ENCODE results near the gene WNT3. TPM values are rescaled to one million over a fixed set of nuclear protein-coding genes. Genes with fewer than 3 reads are reported as not detected.
A peak's percentile ranks its signal among the peaks of the same experiment; 100 is the strongest.

Gene WNT3
- total and polyA plus RNA-seq, 2 donors (not counting 1 experiment from before 2014, with no cell fraction given) = 0.86 to 1.4 TPM

DNA sequence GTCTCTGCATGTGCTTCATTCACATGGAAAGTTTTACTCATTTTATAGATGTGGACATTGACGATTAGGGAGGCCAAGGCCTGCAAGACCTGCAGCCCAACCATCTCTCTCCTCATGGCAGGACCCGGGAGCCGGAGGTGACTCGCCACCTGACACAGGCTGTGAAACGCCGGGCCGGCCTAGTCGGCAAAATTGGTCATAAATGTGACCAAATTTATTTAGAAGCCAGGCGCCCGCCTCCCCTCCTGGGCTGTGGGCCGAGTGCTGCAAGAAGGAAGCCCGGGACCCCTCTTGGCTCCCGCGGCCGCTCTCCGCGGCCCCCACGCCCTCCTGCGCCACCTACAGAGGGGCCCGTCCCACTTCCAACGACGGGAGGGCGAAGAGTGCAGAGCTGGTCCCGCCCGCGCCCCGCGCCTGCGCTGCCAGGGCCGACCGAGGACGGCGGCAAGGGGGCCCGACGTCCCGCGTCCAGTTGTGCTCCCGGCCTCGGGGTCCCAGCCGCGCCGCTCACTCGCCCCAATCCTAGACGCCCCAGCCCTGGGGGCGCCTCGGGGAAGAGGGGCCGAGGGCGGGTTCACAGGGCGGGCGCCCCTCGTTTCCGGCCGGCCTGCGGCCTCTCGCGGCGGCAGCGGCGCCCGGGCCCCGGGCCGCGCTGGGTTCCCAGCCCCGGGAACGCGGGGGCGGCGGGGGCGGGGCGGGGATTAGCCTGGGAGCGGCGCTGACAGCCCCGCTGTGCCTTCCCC, 47.5 kb downstream of the WNT3 start:
- Histone ChIP-seq H3K79me2 (ENCODE audit: control insufficient read depth, insufficient read depth, low read length) (no peaks in the 10 kb centered on the region), H3K36me3 (replicated peaks in 1 of 2; ENCODE audit: control extremely low read depth in 1 of 2, control insufficient read depth in 1 of 2, extremely low read depth in 1 of 2, insufficient read depth in 2 of 2, low read length in 1 of 2) (no peaks in the 10 kb centered on the region), H4K20me1 (ENCODE audit: control insufficient read depth, insufficient read depth, low read length, poor library complexity, severe bottlenecking) (no peaks in the 10 kb centered on the region), H3K27me3 (replicated peaks in 1 of 4; ENCODE audit: control extremely low read depth in 1 of 4, control insufficient read depth in 3 of 4, insufficient read depth in 4 of 4, low read length in 3 of 4) (peaks cover 0 to 29% (median 0%) of the 10 kb centered on the region in 4 experiments), H3K4me3 (ENCODE audit: control extremely low read depth in 1 of 5, extremely low read depth in 1 of 5, insufficient read depth in 1 of 5, low read depth in 2 of 5, low read length in 4 of 5) (peak overlapping the region in 4 of 5 experiments; percentile 26 to 58 (median 45)), H3K27ac (ENCODE audit: low read length in 2 of 2) (no peak overlapping the region), H3K4me2 (replicated peaks; ENCODE audit: low read depth, low read length, poor library complexity, severe bottlenecking) (peak overlapping the region; percentile 89), H2AFZ (ENCODE audit: insufficient read depth, low read depth, low read length, poor library complexity, severe bottlenecking) (peak overlapping the region; percentile 75), H3K4me1 (ENCODE audit: control insufficient read depth in 2 of 2, insufficient read depth in 2 of 2, low read length in 2 of 2) (peaks cover 25 to 38% of the 10 kb centered on the region in 2 donors), H3K9ac (ENCODE audit: low read length) (peak overlapping the region; percentile 50), H3K9me3 (ENCODE audit: control extremely low read depth in 1 of 3, control insufficient read depth in 2 of 3, insufficient read depth in 1 of 3, low read length in 2 of 3) (peaks cover 0 to 4% (median 0%) of the 10 kb centered on the region in 3 donors)
- no peaks in the 10 kb centered on the region for H3K27me3 Mint-ChIP-seq
- 3% methylated on average over 73 of the region's 73 CpGs for WGBS (ENCODE audit: insufficient coverage)
- CTCF ChIA-PET = interaction anchor here (0.6 kb wide), 1 partner anchor 10 kb away, joined by 4 read pairs; no protein-coding TSS in a partner anchor
- POLR2A ChIA-PET = interaction anchor here (0.6 kb wide), 1 partner anchor 964 kb away, joined by 3 read pairs; no protein-coding TSS in a partner anchor
- ATAC-seq (ENCODE audit: low read depth) (peak; percentile 70), DNase-seq (peak; percentile 82)
- intact Hi-C loops (cut with micrococcal nuclease) = no loop called here
- H3K4me3 Mint-ChIP-seq = peak overlapping the region; percentile 80
- H3K9me3 Mint-ChIP-seq (ENCODE audit: insufficient read depth) = no peaks in the 10 kb centered on the region
- peaks cover 28% of the 10 kb centered on the region for H3K4me1 Mint-ChIP-seq
- TF ChIP-seq, protein P1, sequence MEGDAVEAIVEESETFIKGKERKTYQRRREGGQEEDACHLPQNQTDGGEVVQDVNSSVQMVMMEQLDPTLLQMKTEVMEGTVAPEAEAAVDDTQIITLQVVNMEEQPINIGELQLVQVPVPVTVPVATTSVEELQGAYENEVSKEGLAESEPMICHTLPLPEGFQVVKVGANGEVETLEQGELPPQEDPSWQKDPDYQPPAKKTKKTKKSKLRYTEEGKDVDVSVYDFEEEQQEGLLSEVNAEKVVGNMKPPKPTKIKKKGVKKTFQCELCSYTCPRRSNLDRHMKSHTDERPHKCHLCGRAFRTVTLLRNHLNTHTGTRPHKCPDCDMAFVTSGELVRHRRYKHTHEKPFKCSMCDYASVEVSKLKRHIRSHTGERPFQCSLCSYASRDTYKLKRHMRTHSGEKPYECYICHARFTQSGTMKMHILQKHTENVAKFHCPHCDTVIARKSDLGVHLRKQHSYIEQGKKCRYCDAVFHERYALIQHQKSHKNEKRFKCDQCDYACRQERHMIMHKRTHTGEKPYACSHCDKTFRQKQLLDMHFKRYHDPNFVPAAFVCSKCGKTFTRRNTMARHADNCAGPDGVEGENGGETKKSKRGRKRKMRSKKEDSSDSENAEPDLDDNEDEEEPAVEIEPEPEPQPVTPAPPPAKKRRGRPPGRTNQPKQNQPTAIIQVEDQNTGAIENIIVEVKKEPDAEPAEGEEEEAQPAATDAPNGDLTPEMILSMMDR (IDR thresholded peaks at IDR 0.05) = peak; percentile 14
- TF ChIP-seq EZH2 (IDR thresholded peaks at IDR 0.05; ENCODE audit: borderline replicate concordance, insufficient read depth, low read depth, low read length, poor library complexity, severe bottlenecking) = no peak
- H3K27ac Mint-ChIP-seq = no peak overlapping the region

DNA sequence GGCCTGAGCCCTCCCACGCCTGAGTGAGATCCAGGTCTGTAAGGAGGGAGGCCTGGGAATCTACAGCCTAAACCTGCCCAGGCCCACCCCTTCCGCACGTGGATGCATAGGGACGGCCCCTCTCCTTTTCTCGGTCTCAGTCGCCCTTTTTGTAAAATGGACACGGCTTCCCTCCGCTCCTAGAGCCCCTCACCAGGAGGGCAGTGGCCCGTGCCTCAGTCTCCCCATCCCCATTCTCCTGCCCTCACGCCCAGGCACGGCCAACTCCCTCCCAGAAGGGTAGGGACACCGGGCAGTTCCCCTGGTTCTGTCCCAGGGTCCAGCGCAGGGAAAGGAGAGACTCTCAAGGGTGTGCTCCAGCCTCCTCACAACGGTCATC, 48.1 kb downstream of the WNT3 start:
- Histone ChIP-seq H3K9ac (ENCODE audit: low read length) (peak overlapping the region; percentile 50), H3K4me1 (ENCODE audit: control insufficient read depth in 2 of 2, insufficient read depth in 2 of 2, low read length in 2 of 2) (peaks cover 25 to 38% of the 10 kb centered on the region in 2 donors), H3K36me3 (replicated peaks in 1 of 2; ENCODE audit: control extremely low read depth in 1 of 2, control insufficient read depth in 1 of 2, extremely low read depth in 1 of 2, insufficient read depth in 2 of 2, low read length in 1 of 2) (no peaks in the 10 kb centered on the region), H3K27me3 (replicated peaks in 1 of 4; ENCODE audit: control extremely low read depth in 1 of 4, control insufficient read depth in 3 of 4, insufficient read depth in 4 of 4, low read length in 3 of 4) (peaks cover 0 to 29% (median 0%) of the 10 kb centered on the region in 4 experiments), H3K4me2 (replicated peaks; ENCODE audit: low read depth, low read length, poor library complexity, severe bottlenecking) (peak overlapping the region; percentile 89), H3K4me3 (ENCODE audit: control extremely low read depth in 1 of 5, extremely low read depth in 1 of 5, insufficient read depth in 1 of 5, low read depth in 2 of 5, low read length in 4 of 5) (peak overlapping the region in 3 of 5 experiments; percentile 32 to 58 (median 44)), H3K79me2 (ENCODE audit: control insufficient read depth, insufficient read depth, low read length) (no peaks in the 10 kb centered on the region), H4K20me1 (ENCODE audit: control insufficient read depth, insufficient read depth, low read length, poor library complexity, severe bottlenecking) (no peaks in the 10 kb centered on the region), H2AFZ (ENCODE audit: insufficient read depth, low read depth, low read length, poor library complexity, severe bottlenecking) (peak overlapping the region; percentile 75), H3K27ac (ENCODE audit: low read length in 2 of 2) (no peak overlapping the region), H3K9me3 (ENCODE audit: control extremely low read depth in 1 of 3, control insufficient read depth in 2 of 3, insufficient read depth in 1 of 3, low read length in 2 of 3) (peaks cover 0 to 4% (median 0%) of the 10 kb centered on the region in 3 donors)
- Mint-ChIP-seq H3K4me1 (peaks cover 28% of the 10 kb centered on the region), H3K9me3 (ENCODE audit: insufficient read depth) (no peaks in the 10 kb centered on the region), H3K27ac (no peak overlapping the region), H3K4me3 (peak overlapping the region; percentile 80), H3K27me3 (no peaks in the 10 kb centered on the region)
- no peak for ATAC-seq (ENCODE audit: low read depth)
- WGBS (ENCODE audit: insufficient coverage) = 54% methylated on average over 13 of the region's 14 CpGs
- no peak for TF ChIP-seq EZH2 (IDR thresholded peaks at IDR 0.05; ENCODE audit: borderline replicate concordance, insufficient read depth, low read depth, low read length, poor library complexity, severe bottlenecking)
- TF ChIP-seq, protein P1 (IDR thresholded peaks at IDR 0.05) = no peak
- POLR2A ChIA-PET = no interaction called here
- CTCF ChIA-PET = no interaction called here
- DNase-seq = no peak
- intact Hi-C loops (cut with micrococcal nuclease) = no loop called here
